ENCODE results near the gene LPCAT1.

DNA sequence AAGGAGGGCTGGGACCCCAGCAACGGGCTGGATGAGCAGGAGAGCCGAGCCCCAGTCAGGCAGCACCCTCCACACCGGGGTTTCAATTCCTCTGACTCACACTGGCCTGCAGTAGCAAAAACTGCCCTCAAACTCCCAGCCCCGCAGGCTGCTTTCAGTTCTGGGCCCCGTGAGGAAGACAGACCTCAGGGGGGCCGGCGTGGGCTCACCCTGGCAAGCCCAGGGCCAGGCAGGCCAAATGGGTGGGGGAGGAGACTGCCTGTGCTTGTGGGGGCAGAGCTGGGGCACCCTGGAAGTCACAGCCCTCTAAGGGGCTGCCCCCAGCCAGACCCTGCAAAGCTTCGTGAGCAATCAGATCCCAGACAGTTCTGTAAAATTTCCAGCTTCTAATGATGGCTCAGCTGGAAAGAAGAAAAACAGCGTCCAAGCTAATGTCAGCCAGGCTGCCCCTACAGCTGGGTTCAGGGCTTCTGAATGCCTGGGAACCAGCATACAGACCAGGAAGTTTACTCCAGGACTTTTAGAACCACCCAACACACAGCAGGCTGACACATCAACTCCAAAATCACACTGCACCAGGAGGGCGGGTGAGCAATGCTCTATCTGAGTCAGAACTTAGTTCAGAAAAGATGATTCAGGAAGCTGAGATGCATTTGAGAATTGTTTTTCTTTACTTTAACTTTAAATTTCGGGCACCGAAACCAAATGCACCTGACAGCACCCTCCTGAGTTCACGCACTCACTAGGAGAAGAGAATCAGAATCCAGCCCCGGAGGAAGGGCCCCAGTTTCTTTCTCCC is 34.7 kb downstream of the LPCAT1 start:
- TF ChIP-seq, protein P1, sequence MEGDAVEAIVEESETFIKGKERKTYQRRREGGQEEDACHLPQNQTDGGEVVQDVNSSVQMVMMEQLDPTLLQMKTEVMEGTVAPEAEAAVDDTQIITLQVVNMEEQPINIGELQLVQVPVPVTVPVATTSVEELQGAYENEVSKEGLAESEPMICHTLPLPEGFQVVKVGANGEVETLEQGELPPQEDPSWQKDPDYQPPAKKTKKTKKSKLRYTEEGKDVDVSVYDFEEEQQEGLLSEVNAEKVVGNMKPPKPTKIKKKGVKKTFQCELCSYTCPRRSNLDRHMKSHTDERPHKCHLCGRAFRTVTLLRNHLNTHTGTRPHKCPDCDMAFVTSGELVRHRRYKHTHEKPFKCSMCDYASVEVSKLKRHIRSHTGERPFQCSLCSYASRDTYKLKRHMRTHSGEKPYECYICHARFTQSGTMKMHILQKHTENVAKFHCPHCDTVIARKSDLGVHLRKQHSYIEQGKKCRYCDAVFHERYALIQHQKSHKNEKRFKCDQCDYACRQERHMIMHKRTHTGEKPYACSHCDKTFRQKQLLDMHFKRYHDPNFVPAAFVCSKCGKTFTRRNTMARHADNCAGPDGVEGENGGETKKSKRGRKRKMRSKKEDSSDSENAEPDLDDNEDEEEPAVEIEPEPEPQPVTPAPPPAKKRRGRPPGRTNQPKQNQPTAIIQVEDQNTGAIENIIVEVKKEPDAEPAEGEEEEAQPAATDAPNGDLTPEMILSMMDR (IDR thresholded peaks at IDR 0.05; ENCODE audit: poor library complexity): no peak
- no peak for TF ChIP-seq EZH2 (IDR thresholded peaks at IDR 0.05; ENCODE audit: borderline replicate concordance)
- no peak for TF ChIP-seq EZH2phosphoT487 (IDR thresholded peaks at IDR 0.05; ENCODE audit: low read depth, severe bottlenecking, unreplicated experiment)
